ENCODE data around the gene SYNGR3. TPM values are rescaled to one million over a fixed set of nuclear protein-coding genes. Genes with fewer than 3 reads are reported as not detected.
"Not testable (repeated sequence)": the region's sequence is repeated elsewhere in the genome, so short reads cannot be mapped to it uniquely, and the experiment has no call there.

Gene SYNGR3
- total and polyA plus RNA-seq, 10 donors: 0.85 to 11.4 (median 2.8) TPM

DNA sequence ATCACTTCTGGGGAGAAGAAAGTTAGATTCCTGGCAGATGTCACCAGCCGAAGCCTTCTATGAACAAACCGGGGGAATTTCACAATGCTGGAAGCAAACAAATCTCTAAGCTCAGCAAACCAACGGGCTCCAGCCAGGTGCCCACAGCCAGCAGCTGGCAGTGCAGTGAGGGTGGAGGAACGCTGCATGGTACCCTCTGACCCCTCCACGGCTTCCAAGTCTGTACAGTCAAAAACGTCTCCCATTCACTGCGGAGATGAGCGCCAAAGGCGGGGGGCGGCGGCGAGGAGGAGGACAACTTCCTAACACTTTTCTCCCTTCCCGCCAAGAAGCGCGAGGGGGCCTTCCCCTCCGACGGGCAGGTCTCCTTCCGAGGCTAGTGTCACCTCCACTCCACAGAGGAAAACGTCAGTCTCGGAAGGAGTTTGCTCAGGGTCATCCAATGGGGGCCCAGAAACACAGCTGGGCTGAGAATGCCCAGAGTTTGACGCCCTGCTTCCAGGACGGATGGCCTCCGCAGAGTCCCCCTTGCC, 18.9 kb downstream of the SYNGR3 start:
- Histone ChIP-seq H3K36me3 (peaks cover 0 to 20% (median 0%) of the 10 kb centered on the region in 6 donors), H3K27ac (peak overlapping the region; percentile 78 to 95 (median 91)), H3K4me1 (peaks cover 50 to 66% (median 64%) of the 10 kb centered on the region in 6 donors), H3K9me3 (no peaks in the 10 kb centered on the region), H3K27me3 (replicated peaks in 1 of 7) (no peaks in the 10 kb centered on the region), H3K4me3 (peak overlapping the region; percentile 50 to 97 (median 88))
- DNase-seq: peak; percentile 82
- intact Hi-C loops (cut with DNase I; ENCODE audit: low total_unique reads): no loop called here
- 1 to 5% (median 2%) methylated on average over 16 to 23 of the region's 23 CpGs for WGBS, 5 donors
- TF ChIP-seq, protein P1, sequence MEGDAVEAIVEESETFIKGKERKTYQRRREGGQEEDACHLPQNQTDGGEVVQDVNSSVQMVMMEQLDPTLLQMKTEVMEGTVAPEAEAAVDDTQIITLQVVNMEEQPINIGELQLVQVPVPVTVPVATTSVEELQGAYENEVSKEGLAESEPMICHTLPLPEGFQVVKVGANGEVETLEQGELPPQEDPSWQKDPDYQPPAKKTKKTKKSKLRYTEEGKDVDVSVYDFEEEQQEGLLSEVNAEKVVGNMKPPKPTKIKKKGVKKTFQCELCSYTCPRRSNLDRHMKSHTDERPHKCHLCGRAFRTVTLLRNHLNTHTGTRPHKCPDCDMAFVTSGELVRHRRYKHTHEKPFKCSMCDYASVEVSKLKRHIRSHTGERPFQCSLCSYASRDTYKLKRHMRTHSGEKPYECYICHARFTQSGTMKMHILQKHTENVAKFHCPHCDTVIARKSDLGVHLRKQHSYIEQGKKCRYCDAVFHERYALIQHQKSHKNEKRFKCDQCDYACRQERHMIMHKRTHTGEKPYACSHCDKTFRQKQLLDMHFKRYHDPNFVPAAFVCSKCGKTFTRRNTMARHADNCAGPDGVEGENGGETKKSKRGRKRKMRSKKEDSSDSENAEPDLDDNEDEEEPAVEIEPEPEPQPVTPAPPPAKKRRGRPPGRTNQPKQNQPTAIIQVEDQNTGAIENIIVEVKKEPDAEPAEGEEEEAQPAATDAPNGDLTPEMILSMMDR (IDR thresholded peaks at IDR 0.05 in 8 of 11, conservative IDR thresholded peaks at IDR 0.05 in 3 of 11): no peak
- no peak for TF ChIP-seq POLR2AphosphoS5 (IDR thresholded peaks at IDR 0.05)
- no peak for TF ChIP-seq POLR2A (IDR thresholded peaks at IDR 0.05)

- Histone ChIP-seq H3K27me3 (replicated peaks in 1 of 7) (no peaks in the 10 kb centered on the region), H3K4me1 (peaks cover 46 to 61% (median 59%) of the 10 kb centered on the region in 6 donors), H3K36me3 (peaks cover 0 to 20% (median 0%) of the 10 kb centered on the region in 6 donors), H3K9me3 (no peaks in the 10 kb centered on the region), H3K4me3 (peak overlapping the region; percentile 50 to 97 (median 88)), H3K27ac (peak overlapping the region; percentile 78 to 95 (median 91))
- peak; percentile 89 for DNase-seq
- intact Hi-C loops (cut with DNase I; ENCODE audit: low total_unique reads): no loop called here
- no peak for TF ChIP-seq POLR2A (IDR thresholded peaks at IDR 0.05)
- TF ChIP-seq, protein P1 (IDR thresholded peaks at IDR 0.05 in 8 of 11, conservative IDR thresholded peaks at IDR 0.05 in 3 of 11): peak in 1 of 11 experiments; percentile 8
- 0 to 1% (median 1%) methylated on average over 18 to 55 of the region's 55 CpGs for WGBS, 5 donors
Measured at GRCh38 chr16:2009164-2009711, 19.5 kb downstream of the SYNGR3 start.

DNA sequence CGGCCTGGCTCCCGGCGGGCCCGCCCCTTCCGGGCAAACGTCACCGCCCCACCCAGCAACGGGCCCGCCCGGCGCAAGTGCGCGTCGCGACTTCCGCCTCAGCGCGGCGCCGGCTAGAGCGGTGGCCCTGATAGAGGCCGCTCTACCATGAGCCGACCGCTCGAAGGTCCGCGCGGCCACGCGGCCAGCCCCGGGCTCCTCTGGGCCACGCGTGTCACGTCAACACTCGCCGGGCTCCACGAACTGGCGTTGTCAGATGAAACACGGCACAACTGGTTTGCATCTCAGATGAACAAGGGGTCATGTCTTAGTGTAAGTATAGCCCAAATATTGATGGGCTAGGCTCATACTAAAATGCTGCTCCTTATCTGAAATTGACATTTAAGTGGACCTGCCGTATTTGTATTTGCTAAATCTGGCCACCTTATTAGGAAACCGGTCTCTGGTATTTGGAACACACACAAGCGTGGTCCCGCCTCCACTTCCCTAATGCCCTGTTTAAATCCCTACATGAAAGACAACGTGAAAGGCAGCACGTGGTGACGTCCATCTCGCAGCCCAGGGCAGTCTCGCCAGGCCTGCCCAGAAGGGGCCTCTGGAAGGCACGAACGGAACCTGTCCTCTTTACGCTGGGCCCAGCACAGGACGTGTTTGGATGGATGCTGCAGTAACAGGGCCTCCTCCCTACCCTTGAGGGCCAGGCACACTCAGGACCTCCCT, 20.2 kb downstream of the SYNGR3 start, which contains the start of gene ZNF598:
TSS of gene ZNF598 (minus strand) at position 31 of the 720 bp plus-strand sequence.
- Histone ChIP-seq H3K27me3 (replicated peaks in 1 of 7) (no peaks in the 10 kb centered on the region), H3K27ac (peak within 1 kb of the TSS; percentile 83 to 95 (median 92)), H3K36me3 (peaks cover 0 to 13% (median 0%) of the 10 kb centered on the region in 6 donors), H3K9me3 (no peaks in the 10 kb centered on the region), H3K4me1 (peaks cover 39 to 54% (median 52%) of the 10 kb centered on the region in 6 donors), H3K4me3 (peak within 1 kb of the TSS; percentile 50 to 97 (median 88))
- DNase-seq: peak; percentile 95
- 2 to 5% (median 2%) methylated on average over 23 to 52 of the region's 52 CpGs for WGBS, 5 donors
- intact Hi-C loops (cut with DNase I; ENCODE audit: low total_unique reads): no loop called here
- TF ChIP-seq, protein P1 (IDR thresholded peaks at IDR 0.05 in 8 of 11, conservative IDR thresholded peaks at IDR 0.05 in 3 of 11): peak in 3 of 11 experiments; percentile 6 to 36 (median 14)
- TF ChIP-seq POLR2AphosphoS5 (IDR thresholded peaks at IDR 0.05) (peak; percentile 94 to 98 (median 95)), POLR2A (IDR thresholded peaks at IDR 0.05) (peak in 2 of 3 donors; percentile 80 to 88)

- DNase-seq; H3K27me3 ChIP-seq (replicated peaks in 1 of 7); H3K36me3 ChIP-seq; H3K9me3 ChIP-seq; H3K4me3 ChIP-seq; H3K27ac ChIP-seq; intact Hi-C loops (cut with DNase I; ENCODE audit: low total_unique reads): not testable (repeated sequence)
- H3K4me1 ChIP-seq: peaks cover 24 to 36% (median 34%) of the 10 kb centered on the region in 6 donors
- 81 to 91% (median 89%) methylated on average over 9 of the region's 9 CpGs for WGBS, 5 donors
Measured at GRCh38 chr16:2011726-2012125, 22.0 kb downstream of the SYNGR3 start.

Measured in spleen (tissue), 11 donors.